K562 treated with DMSO at 1 percent for 24 hours (cell line): ENCODE data around the gene C5orf46. TPM values are rescaled to one million over a fixed set of nuclear protein-coding genes. Genes with fewer than 3 reads are reported as not detected.

Experiments used
- total RNA-seq: library from RNA; unstranded; fragments of 300-600 nt; gene quantifications from 2 replicates; pipeline ENCODE4 v1.2.3, GENCODE V29; 2022; ENCODE audit warnings: low read depth; ENCODE audit not compliant: insufficient read depth

The C5orf46 gene
- total RNA-seq = not detected in 2 replicates

DNA sequence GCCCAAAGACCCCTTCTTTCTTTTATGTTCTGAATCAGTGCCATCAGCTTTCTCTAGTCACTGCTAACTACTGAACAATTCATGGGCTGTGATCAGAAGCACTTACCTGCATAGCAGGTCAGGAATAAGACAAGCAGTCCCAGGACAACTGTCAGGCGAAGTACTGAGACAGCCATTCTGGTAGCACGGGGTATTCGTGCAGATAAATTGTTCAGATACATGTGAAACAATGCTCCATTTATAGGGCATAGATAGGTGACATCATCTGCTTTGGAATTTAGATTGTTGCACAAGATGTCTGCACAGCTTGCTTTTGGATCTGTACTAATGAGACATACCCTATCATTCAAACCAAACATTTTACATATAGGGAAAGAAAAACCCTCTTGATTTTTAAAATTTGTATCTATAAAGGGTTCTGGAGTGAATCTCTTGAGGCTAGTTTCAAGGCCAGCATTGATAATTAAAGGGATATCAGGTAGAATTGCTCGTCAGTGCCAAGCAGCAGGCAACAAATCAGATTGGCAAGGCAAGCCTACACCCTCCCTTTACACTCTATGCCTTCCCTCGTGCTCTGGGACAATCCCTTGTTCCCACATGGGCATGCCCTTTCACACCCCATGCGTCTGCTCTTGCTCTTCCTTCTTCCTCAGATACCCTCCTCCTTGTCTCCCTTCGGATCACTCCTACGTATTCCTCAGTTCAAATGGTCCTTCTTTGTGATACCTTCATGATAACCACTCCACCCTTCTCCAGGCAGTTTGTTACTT, at the start of gene C5orf46:
C5orf46 (minus strand) TSS at position 213 of the 770 bp plus-strand sequence; CDS start at position 176, 37 bp downstream.

DNA sequence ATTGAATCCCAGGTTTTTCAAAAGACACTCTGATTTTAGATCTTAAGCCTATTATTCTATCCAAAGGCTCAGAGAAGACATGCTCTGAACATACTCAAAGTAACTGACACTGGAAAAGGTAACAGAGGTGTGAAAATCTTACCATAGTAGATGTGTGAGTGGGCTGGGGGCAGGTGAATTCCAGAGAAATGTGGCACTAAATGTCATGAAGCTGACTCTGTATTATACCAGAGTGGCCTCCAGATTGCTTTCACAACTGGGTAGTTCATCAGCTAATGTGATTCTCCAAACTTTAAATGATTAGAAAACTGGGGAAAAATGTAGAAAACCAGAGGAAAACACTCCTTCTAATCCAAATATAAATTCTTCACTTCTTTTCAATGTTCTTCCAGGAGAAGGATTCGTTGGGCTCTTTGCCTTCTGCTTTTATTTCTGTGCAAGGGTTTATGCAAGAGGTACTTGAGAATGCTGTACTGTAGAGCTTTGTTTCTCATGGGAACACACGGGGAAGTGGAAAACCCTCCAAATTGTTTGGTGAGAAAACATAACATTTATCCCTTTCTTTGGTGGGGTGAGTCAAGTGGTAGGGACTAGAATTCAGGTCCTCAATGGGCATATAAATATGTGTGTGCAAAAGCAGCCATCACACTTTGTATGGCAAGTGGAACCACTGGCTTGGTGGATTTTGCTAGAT, 28.1 kb downstream of the C5orf46 start, which contains the start of gene SCGB3A2:
SCGB3A2 (plus strand) TSS at position 646 of the 694 bp plus-strand sequence. CDS start 93 bp downstream, outside the sequence.

Other genes starting within 250 kb of the C5orf46 start
- gene JAKMIP2, start 123.8 kb downstream of the C5orf46 start, total RNA-seq = not detected in 2 replicates
- gene SPINK1, start 74.9 kb downstream of the C5orf46 start, total RNA-seq = 4.7 and 6.0 TPM in 2 replicates
- gene SCGB3A2, start 27.8 kb downstream of the C5orf46 start, total RNA-seq = not detected in 2 replicates
- gene SPINK5, start 157.4 kb upstream of the C5orf46 start, total RNA-seq = 0.52 and 0.76 TPM in 2 replicates